ENCODE results near the gene EML1. TPM values are rescaled to one million over a fixed set of nuclear protein-coding genes. Genes with fewer than 3 reads are reported as not detected.

EML1 gene
- polyA plus RNA-seq, 1 donor from 2014 or later: 21.7 TPM

- peak overlapping the region; percentile 2 for H3K27ac ChIP-seq (ENCODE audit: low read length)
Measured at GRCh38 chr14:99792551-99793212, 531 bp upstream of the EML1 start.

More at GRCh38 chr14:99792551-99793212, 531 bp upstream of the EML1 start:
- Histone ChIP-seq H3K4me2 (ENCODE audit: low read length) (no peak overlapping the region), H3K9ac (ENCODE audit: low read length) (peak overlapping the region; percentile 38), H4K20me1 (ENCODE audit: insufficient read depth) (no peaks in the 10 kb centered on the region), H3K79me2 (replicated peaks; ENCODE audit: insufficient read depth, low read length) (peaks cover 34% of the 10 kb centered on the region), H3K36me3 (ENCODE audit: insufficient read depth, low read length) (no peaks in the 10 kb centered on the region), H3K9me3 (ENCODE audit: low read length) (peaks cover 3% of the 10 kb centered on the region), H3K9me2 (ENCODE audit: insufficient read depth, low read length) (no peaks in the 10 kb centered on the region), H3K27me3 (ENCODE audit: insufficient read depth, low read depth, low read length) (no peaks in the 10 kb centered on the region), H3K4me3 (ENCODE audit: low read length) (peak overlapping the region; percentile 60), H2AFZ (ENCODE audit: low read depth, low read length) (no peak overlapping the region), H3F3A (ENCODE audit: insufficient read depth, low read length, poor library complexity, severe bottlenecking) (no peaks in the 10 kb centered on the region)
- TF ChIP-seq EP300 (conservative IDR thresholded peaks at IDR 0.05; ENCODE audit: poor library complexity, severe bottlenecking): no peak
- TF ChIP-seq CTCF (IDR thresholded peaks at IDR 0.05; ENCODE audit: poor library complexity, severe bottlenecking): no peak
- TF ChIP-seq POLR2AphosphoS5 (IDR thresholded peaks at IDR 0.05): no peak
- TF ChIP-seq REST (IDR thresholded peaks at IDR 0.05; ENCODE audit: borderline replicate concordance): no peak
- TF ChIP-seq TAF1 (IDR thresholded peaks at IDR 0.05; ENCODE audit: low read depth): no peak
- no peak for TF ChIP-seq RAD21 (conservative IDR thresholded peaks at IDR 0.05)
- no peak for TF ChIP-seq MXI1 (conservative IDR thresholded peaks at IDR 0.05; ENCODE audit: poor library complexity, severe bottlenecking)
- TF ChIP-seq EZH2 (IDR thresholded peaks at IDR 0.05; ENCODE audit: borderline replicate concordance, insufficient read depth, low read length, poor library complexity, severe bottlenecking): no peak
- TF ChIP-seq SMC3 (conservative IDR thresholded peaks at IDR 0.05; ENCODE audit: poor library complexity): no peak

Data from neural cell (in vitro differentiated cells).